Activated CD8-positive, alpha-beta memory T cell treated with anti-CD3 and anti-CD28 coated beads for 48 hours (primary cell): ENCODE measurements around the gene ARSI.

Source experiments
- DNase-seq, 3 experiments: peaks; one replicate each; pipeline ENCODE4 v3.0.0-alpha.2; 2020; ENCODE audit warnings: low read depth in 2 of 3, low spot score in 2 of 3

Gene ARSI

DNA sequence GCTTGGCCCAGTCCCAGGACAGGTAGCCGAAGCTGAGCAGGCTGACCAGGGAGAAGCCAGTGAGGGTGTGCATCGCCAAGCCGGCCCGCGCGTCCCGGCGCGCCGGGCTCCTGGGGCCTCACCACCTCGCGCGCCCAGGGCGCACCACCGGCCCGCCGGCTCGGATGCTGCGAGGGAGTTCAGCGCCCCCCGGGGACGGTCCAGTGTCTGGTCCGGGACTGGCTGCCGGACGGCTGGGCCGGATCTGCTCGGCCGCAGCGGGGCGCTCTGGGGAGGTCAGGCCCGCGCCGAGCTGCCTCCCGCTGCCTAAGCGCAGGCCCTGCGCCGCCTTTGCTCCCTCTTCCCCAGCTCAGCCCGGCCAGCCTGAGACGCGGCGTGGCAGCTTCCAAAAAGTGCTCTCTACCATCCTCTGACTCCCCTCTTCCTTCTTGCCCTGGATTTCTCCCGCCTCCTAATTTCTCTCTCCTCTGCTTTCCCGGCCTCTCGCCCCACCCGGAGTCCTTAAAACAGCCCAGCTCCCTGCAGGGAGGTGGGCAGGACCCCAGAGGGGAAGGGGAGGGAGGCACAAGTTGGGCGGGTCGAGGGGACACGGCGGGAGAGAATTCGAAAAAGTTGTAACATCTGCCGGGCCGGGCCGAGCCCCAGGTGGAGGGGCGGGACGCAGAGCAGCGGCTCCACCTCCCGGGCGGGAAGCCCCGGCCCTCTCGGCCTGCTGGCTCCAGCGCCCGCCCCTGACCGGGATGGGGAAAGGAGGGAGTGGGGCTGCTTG lies at the start of gene ARSI:
Gene ARSI, minus strand, starts transcription at position 605 of the 769 bp plus-strand sequence. Its CDS starts 532 bp downstream, at position 73.
- DNase-seq, result no peak

DNA sequence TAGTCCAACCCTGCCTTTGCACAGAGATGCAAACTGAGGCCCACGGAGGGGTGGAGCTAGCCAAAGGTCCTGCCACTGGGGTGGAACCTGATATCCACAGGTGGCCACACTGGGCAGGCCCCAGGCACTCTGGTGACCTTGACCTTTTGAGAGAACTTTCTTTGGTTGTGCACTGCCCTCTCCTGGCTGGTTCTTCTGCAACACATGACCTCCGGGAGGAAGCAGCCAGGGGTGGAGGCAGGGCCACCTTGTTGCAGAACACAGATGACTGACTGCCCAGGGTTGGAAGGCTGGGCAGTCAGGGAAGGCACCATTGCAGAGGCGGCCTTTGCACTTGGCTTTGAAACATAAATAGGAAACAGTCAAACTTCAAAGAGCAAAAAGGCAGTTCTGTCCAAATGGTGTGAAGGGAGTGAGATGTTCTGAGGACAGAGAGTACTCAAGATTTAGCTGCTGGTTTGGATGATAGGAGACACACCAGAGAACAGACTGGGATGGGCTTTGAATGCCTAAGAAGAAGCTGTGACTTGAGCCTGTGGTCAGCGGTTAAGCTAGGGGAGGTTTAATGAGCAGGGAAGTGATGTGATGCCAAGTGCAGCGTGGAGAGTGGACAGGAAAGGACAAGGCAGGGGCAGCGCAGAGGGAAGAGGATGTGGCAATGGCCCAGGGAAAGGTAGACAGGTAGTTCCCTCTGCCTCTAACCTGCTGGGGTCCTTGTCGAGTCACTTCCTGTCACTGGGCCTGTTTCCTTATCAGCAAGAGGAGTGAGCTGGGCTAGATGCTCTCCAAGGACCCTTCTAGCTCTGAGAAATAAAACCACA lies 48.0 kb upstream of the ARSI start:
- DNase-seq, result peak in 2 of 3 experiments; percentile 6 to 16

DNA sequence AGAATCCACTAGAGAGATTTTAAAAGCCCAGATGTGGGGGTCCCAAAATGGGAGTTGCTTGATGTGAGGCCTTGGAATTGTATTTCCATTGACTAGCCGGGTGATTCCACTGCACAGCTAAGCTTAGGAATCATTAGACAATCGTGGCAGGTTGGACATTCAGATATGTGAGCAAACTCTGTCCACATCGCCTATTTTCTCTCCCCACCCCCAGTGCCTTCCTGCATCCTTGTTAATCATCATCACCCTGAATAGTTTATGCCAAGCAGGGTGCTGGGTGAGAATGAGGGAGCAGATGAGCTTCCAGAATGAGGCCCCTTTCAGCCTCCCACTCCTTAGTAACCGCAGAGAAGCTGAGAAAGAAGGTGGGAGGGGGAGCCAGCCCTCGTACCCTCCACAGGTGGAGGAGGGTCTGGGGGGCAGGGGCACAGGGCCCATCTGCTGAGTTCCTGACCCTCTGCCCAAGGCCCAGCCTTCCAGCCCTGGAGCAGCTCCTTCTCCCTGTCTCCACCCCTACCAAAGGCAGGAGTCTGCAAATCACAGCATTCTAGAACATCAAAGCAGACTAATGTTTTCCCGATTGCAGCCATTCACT lies 47.1 kb upstream of the ARSI start:
- no peak for DNase-seq

DNA sequence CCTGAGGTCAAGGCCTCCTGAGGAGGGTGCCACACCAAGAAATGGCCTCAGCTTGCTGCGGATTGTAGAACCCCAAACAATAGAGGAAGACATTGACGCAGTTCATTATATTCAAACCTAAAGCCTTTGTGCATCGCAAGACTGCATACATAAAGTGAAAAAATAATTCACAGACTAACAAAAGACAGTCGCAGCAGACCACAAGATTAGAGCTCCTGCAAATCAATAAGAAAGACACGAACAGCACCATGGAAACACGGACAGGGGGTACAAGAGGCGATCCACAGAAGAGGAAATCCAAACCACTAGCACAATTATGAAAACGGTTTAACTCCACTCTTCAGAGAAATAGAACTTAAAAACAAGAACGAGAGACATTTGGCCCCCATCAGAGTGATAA lies 44.7 kb upstream of the ARSI start:
- DNase-seq, result no peak

DNA sequence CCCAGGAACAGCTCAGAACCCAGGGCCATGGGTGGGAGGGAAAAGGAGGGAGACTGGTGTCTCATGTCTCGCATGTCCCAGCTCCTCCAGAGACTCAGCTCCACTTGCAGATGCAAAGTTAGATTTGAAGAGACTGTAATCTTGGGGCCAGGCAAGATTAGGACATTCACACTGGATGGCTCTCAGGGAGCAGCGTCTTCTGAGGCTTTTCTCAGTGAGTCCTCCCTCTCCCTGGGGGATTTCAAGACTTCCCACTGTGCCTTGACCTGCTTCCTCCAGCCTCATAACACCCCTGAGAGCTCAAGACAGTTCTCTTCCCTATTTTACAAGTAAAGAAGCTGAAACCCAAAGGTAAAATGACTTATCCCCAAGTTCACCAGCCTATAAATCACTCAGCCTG lies 44.3 kb upstream of the ARSI start:
- no peak for DNase-seq

DNA sequence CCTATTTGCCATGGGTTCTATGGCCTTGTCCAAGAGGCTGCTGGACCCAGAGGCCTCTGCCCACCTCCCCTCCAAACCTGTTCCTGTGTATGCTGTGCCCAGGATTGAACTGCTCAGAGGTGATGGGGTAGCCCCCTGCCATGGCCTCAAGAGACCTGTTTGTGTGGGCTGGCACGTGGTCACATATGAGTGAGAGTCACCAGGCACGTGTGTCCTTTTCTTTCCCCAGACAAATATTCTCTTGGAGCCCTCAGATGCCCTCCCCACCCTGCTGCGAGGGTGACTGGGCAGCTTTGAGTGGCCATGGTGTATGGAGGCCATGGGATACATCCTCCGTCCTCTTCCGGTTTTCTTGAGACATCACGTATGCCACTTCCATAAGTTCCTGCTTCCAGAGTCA lies 43.9 kb upstream of the ARSI start:
- DNase-seq, result no peak

DNA sequence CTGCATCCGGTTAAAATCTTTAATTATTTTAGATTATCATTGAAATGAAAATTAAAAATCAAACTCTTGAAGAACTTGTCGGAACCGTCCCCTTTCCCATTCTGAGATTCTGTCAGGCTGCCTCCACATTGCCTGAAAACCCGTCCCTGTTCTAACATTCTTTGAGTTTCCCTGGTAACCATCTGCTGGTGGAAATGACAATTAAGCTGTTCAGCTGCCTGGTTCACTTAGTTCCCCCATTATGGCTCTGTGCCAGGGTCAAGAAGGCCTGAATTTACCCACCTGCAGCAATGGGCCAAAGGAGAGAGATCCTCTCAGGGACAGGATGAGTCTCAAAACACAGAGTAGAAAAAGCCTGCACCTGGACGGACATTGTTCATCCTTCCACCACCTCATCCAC lies 43.0 kb upstream of the ARSI start:
- DNase-seq, result no peak

DNA sequence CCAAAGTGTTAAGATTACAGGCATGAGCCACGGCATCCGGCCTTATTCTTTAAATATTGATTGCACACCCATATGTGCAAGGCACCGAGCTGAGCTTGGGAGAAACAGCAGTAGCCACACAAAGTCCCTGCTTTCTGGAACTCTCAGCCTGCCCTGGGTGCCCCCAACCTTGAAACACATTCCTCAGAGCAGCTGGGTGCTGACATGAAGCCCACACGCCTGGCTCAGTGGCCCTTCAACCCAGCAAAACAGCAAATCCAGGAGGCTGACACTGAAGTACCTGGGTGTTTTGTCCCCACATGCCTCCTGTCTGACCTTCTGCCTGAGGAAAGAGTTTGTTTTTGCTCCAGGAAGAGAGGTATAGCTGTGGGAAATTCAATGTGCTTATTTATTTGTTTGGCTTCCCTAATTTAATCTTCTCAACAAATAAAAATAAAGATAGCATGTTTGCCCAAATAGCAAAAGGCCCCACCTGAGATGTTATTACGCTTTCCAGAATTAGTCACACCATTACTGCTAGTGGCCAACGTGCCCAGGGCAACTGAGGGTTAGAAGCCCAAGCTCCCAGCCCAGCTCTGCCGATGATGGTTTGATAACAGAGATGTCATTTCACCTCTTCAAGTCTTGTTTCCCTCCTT lies 41.4 kb upstream of the ARSI start:
- DNase-seq, result no peak

DNA sequence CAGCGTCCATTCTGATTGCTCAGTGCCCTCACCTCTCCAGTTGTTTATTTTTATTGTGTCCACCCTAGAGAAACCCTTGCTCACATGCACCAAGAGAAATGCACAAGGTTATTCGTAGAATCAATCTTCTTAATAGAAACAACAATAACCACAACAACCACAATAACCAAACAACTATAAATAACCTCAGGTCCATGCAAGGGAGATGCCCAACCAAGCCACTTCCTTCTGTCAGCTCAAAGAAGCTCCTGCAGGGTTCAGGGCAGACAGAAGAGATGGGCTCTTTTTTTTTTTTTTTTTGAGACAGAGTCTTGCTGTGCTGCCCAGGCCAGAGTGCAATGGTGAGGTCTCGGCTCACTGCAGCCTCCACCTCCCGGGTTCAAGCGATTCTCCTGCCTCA lies 39.9 kb upstream of the ARSI start:
- DNase-seq, result no peak

DNA sequence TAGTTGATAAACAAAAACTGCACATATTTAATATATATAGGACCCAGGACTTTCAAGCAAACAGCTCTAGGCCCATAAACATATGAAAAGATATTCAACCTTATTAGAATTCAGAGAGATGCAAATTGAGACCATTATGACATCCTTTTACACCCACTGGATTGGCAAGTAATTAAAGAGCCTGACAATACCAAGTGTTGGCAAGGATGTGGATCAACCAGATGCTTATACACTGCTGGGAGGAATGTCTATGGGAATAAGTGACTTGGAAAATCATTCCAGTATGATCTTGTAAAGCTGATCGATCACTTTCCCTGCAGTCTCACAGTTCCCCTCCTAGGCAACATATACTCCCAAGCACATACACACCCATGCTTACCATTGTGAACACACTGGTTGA lies 39.3 kb upstream of the ARSI start:
- no peak for DNase-seq

DNA sequence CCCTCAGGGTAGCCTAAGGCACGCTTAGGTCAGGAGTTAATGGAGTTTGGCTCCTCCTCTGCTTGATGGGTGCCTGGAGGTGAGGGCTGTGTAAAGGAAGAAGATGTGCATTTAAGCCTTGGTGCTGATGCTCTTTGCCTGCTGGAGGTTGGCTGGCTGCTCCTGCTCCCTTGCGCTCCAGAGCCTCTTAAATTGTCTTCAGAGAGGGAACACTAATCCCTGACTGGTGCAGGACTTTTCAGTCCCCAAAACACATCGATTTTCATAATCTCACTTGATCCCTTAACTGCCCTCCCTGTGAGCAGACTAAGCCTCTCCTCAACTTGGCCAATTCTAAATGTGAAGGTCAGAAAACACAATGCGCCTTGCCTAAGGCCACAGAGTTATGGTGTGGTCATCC lies 38.6 kb upstream of the ARSI start:
- no peak for DNase-seq

DNA sequence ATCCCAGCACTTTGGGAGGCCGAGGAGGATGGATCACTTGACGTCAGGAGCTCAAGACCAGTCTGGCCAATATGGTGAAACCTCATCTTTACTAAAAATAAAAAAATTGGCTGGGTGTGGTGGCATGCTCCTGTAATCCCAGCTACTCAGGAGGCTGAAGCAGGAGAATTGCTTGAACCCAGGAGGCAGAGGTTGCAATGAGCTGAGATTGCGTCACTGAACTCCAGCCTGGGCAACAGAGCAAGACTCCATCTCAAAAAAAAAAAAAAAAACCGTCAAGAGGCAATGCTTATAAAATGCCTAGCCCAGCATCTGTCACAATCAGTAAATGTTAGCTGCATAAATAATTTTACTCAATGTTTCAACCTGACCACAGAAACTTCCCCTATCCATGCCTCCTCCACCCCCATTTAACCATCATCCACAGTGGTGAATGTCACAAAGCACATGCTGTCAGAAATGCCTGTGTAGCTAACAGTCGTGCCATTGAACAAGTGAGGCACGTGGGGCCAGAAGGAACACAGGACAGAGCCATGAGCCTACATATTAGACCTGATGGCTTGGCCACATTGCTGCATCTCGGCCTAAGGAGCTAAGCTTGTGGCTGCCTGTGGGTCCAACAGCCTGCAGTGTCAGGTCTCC lies 38.0 kb upstream of the ARSI start:
- no peak for DNase-seq

DNA sequence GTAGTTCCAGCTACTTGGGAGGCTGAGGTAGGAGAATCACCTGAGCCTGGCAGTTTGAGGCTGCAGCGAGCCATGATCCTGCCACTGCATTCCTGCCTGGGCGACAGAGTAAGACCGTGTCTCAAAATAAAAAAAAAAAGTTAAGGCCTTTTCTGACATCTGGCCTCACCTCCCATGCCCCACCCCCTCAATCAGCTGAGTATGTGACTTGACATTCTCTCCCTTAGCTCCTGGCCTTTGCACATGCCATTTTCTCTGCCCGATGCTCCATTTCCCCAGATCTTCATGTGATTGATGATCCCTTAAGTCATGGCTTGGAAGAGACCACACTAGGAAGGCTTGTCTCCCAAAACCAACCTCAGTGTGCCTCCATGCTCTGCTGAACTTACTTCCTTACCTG lies 37.1 kb upstream of the ARSI start:
- DNase-seq, result no peak

DNA sequence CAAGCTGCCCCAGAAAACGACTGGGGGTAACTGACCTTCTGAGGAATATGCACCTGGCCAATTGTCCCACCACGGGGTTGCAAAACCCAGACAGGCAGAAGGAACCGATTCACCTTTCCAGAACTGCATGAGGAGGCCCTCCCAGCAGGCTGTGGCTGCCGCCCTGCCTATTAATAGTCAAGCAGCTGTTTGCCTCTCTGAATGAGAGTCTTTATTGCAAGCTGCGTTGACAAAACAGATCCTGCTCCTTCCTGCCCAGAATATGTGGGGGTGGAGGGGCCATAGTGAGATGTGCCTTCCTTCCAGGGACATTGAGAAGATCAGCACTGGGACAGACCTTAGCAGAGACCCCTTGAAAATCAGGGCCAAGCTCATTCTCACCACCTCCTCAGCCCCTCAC lies 36.5 kb upstream of the ARSI start:
- no peak for DNase-seq

DNA sequence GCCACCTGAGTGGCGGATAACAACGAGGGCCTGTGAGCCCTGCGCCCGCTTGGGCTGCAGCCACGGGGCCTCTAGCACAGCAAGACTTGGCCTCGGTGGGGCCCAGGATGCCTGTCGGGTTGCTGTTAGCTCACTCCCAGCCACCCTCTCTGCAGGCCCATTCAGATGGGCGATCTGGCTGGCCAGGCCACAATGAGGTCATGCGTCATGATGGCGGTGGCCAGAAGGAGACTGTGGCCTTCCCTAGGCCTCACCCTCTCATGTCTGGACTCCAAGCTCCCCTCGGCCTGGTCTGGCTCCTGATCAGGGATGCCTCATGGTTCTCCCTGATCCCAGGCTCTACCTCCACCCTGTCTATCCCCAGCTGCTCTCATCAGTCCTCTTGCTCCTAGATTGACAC lies 35.8 kb upstream of the ARSI start:
- no peak for DNase-seq

DNA sequence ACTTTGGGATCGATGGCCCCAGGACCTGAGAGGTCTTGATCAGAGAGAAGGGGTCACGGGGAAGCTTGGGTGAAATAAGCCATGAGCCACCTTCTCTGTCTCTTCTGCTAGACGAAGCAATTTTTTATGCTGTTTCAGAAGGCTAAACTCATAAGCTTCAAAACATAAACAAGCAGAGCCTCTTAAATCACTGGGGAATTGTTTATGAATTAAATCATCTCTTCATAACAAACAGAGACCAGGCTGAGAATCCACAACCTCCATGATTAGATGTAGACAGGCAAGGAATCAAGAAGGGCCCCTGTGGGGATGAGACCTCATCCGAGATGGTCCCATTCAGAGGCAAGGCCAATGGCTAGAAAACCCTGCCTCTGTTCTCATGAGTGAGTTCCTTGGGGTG lies 33.1 kb upstream of the ARSI start:
- no peak for DNase-seq

DNA sequence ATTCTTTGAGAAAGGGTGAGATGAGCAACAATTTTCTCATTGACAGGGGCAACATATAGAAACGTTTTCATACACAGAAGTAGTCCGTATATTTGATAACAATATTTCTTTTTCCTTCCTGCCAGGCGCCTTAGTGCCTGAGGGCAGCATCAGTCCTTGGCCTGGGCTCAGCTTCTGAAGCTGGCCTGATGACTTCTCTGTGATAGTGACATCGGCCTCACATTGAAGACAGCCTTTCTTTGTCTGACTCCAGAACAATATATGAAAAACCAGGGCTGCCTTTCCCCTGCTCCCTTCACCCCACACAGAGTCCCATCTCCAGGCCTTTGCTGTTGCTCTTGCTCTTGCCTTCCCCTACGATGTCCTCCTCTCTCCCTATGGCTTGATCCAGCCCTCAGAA lies 30.7 kb upstream of the ARSI start:
- no peak for DNase-seq

DNA sequence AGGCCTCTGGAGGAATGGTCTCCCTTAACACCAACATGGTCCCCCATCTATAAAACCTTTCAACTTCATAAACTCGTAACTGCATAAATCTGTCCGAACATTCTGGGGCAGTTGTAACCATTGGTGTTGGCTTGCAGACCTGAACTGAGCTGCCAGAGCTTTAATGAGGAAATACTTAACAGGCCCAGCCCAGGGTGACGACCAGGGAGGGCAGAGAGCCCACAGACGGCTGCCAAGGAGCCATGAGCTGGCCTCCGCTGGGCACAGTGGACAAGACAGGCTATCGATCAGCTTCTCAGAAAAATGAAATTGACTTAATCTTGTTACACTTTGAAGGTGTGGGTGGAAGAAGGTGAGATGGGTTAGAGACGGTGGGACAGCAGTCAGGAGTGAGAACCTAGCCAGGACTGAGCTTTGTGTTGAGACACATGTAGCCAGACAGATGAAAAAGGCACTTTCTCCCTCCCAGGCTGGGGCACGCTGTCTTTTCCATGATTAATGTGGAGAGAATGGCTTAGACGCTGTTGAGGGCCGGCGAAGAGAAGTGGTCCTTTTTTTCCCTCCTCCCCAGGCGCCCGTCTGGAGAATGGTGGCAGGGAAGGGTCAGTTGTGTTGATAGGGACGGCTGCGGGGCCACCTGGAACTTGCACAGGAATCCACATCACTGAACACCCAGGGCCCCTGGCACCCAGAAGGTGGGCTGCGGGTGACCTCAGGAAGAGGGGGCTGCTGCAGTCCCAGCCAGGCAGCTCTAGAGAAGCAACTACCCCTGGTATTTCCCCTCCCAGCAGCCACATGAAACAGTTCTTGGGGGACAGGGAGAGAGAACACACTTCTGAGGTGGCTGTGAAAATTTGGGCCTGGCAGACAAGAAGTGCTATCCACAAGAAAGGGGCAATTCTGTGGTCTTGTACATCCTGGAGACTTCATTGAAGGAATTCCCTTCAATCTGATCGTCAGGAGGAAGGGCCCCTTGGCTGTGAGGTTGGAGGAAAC lies 27.5 kb upstream of the ARSI start:
- DNase-seq, result no peak

DNA sequence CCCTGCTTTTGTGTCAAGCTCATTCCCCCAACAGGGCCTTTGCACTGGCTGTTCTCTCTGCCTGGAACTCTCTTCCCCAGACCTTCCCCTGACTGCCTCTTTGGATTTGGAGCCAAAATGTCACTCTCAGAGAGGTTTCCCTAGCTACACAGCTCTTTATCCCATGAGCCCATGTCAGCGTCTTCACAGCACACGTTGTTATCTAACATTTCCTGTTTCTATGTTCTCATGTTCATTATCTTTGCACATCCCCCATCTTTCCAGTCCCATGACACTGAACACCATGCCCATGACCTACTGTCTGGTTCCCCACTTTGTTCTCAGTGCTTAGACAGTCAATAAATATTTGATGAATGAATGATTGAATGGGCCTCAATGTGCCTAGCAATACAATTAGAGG lies 26.3 kb upstream of the ARSI start:
- DNase-seq, result no peak

DNA sequence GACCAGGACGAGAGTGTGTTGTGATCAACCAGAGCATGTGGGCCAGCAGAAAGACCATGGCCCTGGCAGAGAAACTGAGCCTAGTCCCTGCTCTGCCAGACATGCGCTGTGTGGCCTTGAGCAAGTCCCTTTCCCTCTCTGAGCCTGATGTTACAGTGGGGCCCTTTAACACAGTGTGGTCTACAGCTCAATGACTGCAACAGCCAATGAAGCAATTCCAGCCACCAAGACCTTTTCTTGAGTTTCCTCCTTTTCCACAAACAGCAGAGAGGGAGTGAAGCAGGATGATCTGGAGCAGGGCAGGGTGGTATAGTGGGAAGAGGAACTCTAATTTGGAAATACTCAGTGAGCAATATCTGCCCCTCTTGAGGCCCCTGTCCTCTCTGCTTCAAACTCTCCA lies 25.8 kb upstream of the ARSI start:
- no peak for DNase-seq
